HG02981 (cell line): Measurements from ENCODE around the gene BTBD1.

Source experiments
- ATAC-seq: cut with Tn5 transposase; IDR thresholded peaks from one replicate; pipeline ENCODE4 v1.9.1; 2021; ENCODE audit warnings: mild to moderate bottlenecking, moderate library complexity; ENCODE audit not compliant: unreplicated experiment

The BTBD1 gene

GRCh38 chr15:83066734-83067637 is at the start of gene BTBD1:
BTBD1 (minus strand) TSS chr15:83067252; CDS start chr15:83067151, 101 bp downstream.
- ATAC-seq = peak; percentile 85

DNA sequence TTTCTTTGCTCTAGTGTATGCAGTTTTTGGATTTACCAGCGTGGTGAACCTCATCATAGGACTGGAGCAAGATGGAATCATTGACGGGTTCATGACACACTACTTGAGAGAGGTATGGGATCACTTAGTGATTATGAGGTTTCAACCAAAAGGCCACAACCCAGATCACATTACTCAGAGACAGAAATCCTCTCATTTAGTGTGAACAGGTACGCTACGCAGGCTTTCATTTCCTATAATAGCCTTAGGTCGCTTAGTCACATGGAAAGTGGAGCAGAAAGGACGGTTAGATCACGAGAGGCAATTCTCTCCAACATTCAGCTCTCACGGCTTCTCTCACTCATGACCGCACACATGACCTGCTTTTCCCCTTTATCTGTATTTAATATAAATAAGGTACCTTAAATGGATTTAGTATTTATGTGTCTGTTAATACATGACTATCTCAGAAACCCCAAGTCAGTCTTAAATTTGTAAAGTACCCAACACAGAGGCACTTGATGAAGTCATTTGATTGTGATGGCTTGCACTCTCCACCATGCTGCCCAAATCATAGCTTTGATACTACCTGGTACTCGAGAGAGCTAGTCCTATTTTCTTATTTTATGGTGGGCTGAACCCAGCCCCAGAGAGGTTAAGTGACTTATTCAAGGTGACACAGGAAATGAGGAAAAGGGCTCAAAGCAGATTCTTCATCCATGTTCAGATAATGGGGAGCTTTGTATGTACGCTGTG is 48.9 kb upstream of the BTBD1 start:
- peak; percentile 68 for ATAC-seq

- no peak for ATAC-seq
These were observed 48.4 kb upstream of the BTBD1 start for GRCh38 chr15:83115410-83115809.

- no peak for ATAC-seq
These were observed 47.8 kb upstream of the BTBD1 start for GRCh38 chr15:83114856-83115255.

- no peak for ATAC-seq
These were observed 47.0 kb upstream of the BTBD1 start for GRCh38 chr15:83113881-83114674.

GRCh38 chr15:83112956-83113299 is 45.9 kb upstream of the BTBD1 start:
- ATAC-seq = no peak

DNA sequence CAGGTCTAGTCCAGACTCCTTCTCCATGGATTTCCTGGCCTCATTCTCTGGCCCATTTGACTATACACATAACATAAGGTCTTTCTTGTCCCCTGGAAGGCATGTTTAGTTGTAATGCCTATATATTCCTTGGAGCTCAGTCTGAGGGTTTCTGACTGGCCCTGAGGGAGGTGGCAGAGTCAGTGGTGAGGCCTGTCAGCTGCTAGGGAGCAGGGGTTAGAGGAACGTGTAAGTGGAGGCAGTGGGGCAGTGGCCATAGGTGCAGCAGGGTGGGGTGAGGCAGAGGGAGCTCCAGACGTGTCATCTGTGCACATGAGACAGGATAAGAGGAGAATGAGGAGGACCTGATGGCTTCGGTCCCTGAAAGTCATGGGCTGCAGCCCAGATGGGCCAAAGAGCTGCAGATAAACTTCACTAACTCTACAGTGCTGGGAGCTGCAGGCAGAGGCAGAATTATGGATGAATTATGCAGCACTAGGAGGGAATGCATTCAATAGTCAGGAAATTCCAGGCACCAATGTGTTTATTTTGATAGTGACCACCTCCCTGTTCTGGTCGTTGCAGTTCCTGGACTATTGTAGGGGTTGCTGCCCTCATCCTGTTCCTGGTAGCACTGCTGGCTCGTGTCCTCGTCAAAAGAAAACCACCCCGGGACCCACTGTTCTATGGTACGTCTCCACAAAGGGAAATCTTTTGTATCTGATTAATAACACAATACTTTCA is 45.3 kb upstream of the BTBD1 start:
- ATAC-seq = no peak

DNA sequence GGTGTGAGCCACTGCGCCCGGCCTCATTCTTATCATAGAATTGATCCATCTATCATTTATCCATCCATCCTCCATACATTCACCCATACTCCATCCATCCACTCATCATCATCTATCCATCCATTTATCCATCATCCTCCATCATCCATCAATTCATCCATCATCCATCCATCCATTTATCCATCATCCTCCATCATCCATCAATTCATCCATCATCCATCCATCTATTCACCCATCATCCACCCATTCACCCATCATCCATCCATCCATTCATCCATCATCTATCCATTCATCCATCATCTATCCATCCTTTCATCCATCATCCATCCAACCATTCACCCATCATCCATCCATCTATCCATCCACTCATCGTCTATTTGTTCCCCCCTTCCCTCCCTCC is 44.1 kb upstream of the BTBD1 start:
- no peak for ATAC-seq

- no peak for ATAC-seq
These were observed 43.3 kb upstream of the BTBD1 start for GRCh38 chr15:83110381-83110780.

DNA sequence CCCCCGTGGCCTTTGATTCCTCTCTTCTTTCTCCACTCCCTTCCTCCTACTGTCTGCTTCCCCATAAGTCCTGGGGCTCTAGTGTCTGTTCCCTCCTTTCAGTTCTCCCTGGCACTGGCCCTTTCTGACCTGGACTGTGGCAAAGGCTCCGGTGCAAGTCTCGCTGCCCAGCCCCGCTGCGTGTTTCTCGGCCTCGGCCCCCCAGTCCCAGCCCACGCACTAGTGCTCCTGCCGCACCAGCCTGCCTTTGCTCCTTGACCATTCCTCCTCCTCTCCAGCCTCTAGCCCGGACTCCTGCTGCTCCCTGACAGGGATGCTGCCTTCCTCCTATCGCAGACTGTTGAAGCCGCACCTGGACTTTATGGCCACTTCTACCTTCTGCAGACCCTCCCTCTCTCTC is 42.5 kb upstream of the BTBD1 start:
- no peak for ATAC-seq

DNA sequence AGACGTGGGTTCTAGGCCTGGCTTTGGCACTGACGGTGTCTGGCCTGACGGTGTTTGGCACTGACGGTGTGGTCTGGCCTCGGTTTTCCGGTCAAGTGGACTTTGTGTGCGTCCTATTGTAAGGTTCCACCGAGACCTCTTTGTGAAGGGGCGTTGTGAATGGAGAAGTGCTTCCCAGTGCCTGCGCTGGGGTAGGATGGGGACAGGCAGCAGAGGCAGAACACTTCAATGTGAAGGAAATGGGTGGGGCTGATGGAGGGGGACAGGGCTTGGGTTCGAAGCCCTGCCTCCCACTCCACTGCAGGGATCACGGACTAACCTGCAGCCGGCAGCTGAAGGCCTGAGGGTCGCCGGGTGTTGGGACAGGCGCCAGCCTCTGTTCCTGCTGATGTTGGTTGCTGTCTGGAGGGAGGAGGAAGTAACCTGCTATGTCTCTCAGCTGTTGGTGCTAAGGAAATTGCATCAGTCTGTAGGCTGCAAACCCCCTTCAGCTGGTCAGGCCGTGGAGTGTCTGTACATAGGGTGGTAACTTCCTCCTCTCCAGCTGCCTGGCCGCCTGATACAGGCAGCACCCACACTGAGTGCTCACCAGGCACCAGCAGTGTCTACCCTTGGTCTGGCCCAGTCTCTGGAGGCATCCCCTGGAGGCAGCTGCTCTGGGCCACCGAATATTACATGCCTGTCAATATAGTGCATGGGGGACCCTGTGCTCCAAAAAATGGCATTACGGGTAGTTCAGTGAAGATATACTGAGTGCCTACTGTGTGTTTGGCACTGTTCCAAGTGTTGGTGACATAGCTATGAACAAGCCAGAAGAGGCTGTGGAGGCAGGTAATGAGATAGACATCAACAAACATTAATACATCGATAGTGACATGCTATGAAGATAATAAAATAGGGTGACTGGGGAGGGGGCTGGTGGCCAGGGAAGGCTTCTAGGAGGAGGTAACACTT is 41.5 kb upstream of the BTBD1 start:
- peak; percentile 63 for ATAC-seq

GRCh38 chr15:83107841-83108181 is 40.8 kb upstream of the BTBD1 start:
- no peak for ATAC-seq

GRCh38 chr15:83106994-83107840 is 40.2 kb upstream of the BTBD1 start, which contains the start of gene TM6SF1:
TM6SF1 (plus strand) TSS chr15:83107645; CDS start chr15:83107681, 36 bp downstream.
- ATAC-seq = peak; percentile 30

DNA sequence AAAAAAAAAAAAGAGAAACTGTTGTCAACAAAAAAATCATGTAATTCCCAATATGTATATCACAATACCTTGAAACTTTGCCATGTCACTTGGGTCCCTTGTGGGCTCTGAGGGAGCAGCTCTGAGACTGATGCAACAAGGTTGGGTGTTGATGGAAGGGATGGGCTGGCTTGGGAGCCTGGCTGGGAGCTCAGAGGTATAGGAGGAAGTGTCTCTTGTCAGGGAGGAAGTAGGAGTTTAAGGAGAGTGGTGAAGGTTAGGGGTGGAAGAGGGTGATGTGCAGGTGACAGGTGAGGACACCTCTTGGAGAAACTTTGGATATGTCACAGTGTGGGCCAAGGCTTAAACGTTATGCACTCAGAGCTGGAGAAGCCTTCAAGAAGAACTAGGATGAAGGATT is 38.4 kb upstream of the BTBD1 start:
- ATAC-seq = no peak

DNA sequence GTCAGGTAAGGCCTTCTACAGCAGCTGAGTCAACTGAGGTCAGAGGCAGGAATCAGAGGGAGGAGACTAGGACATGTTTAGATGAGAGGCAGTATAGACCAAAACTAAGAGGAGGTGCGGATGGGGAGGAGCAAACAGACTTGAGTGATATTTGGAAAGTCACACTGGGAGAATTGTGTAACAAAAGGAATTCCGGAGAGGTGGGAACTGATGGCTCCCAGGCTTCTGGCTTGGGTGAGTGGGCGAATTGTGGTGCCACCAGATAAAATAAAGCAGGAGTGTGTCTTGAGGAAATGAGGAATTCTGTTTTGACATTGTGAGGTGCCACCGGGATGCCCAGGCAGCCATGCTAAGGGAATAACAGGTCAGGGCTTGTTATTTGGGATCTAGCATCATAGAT is 37.1 kb upstream of the BTBD1 start:
- ATAC-seq = no peak

DNA sequence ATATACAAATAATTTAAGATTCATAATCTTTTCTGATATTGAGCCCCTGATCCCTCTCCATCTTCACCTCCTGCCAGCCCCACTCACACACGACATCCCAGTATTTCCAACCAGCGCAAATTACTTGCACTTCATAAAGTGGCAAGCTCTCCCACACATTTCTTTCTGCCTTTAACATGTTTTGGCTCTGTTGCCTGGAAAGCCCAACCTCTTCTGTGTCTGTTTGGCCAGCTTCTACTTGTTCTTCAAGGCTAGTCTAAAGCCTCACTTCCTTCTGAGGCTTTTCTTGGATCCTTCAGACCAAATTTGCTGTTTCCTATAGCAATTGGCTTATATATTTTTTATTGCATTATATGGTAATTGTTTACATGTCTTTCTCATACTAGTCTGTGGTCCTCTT is 35.3 kb upstream of the BTBD1 start:
- no peak for ATAC-seq

- ATAC-seq = no peak
These were observed 33.1 kb upstream of the BTBD1 start for GRCh38 chr15:83100097-83100646.

DNA sequence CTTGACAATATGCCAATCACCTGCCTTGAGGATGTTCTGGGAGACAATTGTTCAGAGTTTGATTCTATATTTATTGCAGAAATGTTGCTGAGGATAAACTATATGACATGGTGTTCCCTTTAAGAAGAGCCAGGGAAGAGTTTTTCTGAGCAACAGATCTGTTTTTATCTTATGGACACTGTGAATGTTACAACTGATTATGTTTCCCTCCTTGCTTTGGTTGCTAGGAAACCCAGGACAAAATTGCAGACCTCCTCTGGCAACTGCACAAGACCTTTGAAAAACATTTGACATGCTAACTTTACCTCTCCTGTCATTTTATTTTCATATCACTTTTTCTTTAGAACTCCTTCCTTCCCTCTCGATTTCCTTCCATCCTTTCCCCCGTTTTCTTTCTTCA is 32.2 kb upstream of the BTBD1 start:
- ATAC-seq = no peak
